GM12892 (cell line): ENCODE measurements around the gene NCBP2.

Source experiments
- DNase-seq: peaks from one replicate; pipeline ENCODE4 v3.0.0; 2011; ENCODE audit not compliant: insufficient read length
- FAIRE-seq: peaks from 2 replicates; lab custom pipeline; 2011; peaks lifted over from hg19 to GRCh38; lab: Jason Lieb, UNC
- POLR2A ChIP-seq: IDR thresholded peaks from 2 replicates; pipeline ENCODE4 v1.6.1; 2011; ENCODE audit warnings: low read depth, low read length, control low read depth
- POLR2AphosphoS5 ChIP-seq: IDR thresholded peaks from 2 replicates; pipeline ENCODE4 v1.6.1; 2011; ENCODE audit warnings: low read depth, low read length, control low read depth
- TAF1 ChIP-seq: IDR thresholded peaks from 2 replicates; pipeline ENCODE4 v1.6.1; 2011; ENCODE audit warnings: low read depth, mild to moderate bottlenecking, control low read depth, low read length, borderline replicate concordance

The NCBP2 gene

DNA sequence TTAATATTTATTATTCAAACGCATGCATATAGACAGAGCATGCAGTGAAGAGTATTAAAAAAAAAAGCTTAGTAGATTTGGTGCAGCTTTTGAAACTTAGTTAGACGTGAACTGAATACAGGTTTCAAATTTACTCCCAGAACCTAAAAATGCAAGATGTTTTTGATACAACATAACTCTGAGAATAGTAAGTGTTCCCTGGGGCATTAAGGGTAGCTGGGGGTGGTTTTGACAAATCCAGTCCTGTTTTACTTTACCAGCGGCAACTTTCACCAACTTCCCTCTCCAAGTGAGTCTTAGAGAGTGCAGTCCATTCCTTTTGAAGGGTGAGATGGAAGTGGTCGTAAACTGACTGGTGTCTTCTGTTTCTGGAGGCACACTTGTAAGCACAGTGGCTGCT lies 11.2 kb downstream of the NCBP2 start:
- TF ChIP-seq POLR2A (no peak), POLR2AphosphoS5 (no peak), TAF1 (no peak)
- no peak for FAIRE-seq
- no peak for DNase-seq

DNA sequence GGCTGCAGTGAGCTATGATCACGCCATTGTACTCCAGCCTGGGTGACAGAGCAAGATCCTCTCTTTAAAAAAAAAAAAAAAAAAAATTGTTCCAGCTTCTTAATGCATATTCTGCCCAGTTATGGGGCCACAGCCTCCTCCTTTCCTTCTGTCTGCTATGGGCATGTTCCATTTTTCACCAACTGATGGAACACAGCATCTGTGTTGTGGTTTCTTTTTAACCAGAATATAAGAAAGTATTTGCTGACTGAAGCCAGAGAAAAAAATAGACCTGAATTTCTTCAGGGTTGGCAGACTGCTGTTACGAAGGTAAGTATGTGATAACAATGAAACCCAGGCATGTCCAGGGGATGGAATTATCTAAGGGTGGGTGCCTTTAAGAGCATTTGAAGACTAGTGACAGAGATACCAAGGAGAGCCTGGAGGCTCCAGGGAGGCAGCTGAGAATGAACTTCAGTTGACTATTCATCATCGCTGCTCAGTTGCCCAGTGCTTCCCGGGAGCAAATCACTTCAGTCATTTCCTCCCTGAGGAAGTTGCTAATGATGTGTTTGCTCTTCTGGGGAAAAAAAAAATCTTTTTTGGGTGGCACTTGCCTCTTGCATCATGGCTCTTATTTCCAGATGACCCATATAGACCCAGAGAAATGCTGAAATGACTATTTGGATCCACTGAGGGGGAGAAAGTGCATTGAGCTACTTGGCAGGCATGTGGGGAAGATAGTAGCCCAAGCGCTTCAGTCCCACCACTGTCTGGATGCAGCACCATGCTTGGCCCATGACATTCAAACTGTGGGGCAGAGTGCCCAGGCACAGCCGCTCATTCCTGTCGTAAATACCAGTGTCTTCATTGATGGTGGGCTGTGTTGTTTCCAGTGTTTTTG lies 14.5 kb downstream of the NCBP2 start:
- TF ChIP-seq POLR2AphosphoS5 (no peak), POLR2A (no peak), TAF1 (no peak)
- FAIRE-seq (no peak), DNase-seq (no peak)

DNA sequence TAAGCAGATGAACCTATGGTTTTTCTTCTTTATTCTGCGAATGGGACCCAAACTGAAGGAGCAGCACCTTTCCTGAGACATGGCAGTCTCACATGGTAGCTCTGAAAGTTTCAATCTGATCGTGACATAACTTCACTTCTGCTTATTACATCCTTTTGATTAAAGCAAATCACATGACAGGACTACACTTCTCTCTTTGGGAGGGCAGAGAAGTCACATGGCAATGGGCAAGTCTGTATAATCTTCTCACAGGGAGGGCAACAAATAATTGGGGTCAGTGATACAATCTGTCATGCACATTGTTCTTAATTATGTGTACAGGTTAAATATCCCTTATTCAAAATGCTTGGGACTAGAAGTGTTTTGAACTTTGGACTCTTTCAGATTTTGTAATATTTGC lies 21.6 kb downstream of the NCBP2 start:
- DNase-seq: no peak
- no peak for TF ChIP-seq POLR2A
- TF ChIP-seq POLR2AphosphoS5: no peak
- no peak for TF ChIP-seq TAF1
- no peak for FAIRE-seq

DNA sequence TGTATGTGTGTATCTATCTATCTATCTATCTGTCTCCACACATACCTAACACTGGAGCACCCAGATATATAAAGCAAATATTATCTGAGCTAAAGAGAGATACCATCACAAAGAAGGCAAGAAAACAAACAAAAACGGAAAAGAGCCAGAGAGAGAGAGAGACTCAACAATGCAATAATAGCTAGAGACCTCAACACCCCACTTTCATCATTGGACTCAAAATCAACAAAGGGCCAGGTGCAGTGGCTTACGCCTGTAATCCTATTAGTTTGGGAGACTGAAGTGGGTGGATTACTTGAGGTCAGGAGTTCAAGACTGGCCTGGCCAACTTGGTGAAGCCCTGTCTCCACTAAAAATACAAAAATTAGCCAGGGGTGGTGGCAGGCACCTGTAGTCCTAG lies 23.4 kb downstream of the NCBP2 start:
- DNase-seq: no peak
- TF ChIP-seq POLR2A (no peak), TAF1 (no peak), POLR2AphosphoS5 (no peak)
- no peak for FAIRE-seq

DNA sequence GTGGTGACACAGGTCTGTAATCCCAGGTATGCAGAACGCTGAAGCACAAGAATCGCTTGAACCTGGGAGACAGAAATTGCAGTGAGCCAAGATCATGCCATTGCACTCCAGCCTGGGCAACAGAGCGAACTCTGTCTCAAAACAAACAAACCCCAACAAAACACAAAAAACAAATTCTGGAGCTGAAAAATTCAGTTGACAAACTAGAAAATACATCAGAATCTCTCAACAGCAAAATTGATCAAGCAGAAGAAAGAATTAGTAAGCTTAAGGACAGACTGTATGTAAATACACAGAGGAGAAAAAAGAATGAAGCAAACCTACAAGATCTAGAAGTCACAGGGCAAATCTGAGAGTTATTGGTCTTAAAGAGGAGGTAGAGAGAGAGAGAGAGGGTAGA lies 25.3 kb downstream of the NCBP2 start:
- FAIRE-seq (no peak), DNase-seq (no peak)
- TF ChIP-seq POLR2AphosphoS5 (no peak), TAF1 (no peak), POLR2A (no peak)

DNA sequence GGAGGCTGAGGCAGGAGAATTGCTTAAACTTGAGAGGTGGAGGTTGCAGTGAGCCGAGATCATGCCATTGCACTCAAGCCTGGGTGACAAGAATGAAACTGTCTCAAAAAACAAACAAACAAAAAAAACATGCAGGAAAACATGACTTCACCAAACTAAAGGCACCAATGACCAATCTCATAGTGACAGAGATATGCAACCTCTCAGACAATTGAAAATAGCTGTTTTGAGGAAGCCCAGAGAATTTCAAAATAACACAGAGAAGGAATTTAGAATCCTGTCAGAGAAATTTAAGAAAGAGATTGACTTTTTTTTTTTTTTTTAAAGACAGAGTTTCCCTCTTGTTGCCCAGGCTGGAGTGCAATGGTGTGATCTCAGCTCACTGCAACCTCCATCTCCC lies 26.1 kb downstream of the NCBP2 start:
- FAIRE-seq: no peak

DNA sequence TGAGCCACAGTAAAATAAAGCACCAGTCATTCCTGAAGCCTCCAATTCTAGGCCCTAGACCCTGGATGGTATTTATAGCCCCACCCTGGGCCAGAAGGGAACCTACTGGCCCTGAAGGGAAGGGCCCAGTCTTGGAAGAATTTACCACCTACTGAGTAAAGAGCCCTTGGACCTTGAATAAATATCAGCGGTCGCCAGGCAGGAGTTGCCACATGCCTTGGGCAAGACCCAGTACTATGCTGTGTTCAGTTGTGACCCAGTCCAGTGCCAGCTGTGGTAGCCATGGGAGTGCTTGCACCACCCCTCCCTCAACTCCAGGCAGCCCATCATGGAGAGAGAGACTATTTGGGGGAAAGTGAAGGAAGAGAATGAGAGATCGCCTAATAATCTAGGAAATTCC lies 27.0 kb downstream of the NCBP2 start:
- TF ChIP-seq POLR2AphosphoS5 (no peak), TAF1 (no peak), POLR2A (no peak)
- FAIRE-seq (no peak), DNase-seq (no peak)

More for the DNA sequence above, 26.1 kb downstream of the NCBP2 start:
- no peak for DNase-seq
- TF ChIP-seq POLR2AphosphoS5: no peak
- no peak for TF ChIP-seq POLR2A
- TF ChIP-seq TAF1: no peak

DNA sequence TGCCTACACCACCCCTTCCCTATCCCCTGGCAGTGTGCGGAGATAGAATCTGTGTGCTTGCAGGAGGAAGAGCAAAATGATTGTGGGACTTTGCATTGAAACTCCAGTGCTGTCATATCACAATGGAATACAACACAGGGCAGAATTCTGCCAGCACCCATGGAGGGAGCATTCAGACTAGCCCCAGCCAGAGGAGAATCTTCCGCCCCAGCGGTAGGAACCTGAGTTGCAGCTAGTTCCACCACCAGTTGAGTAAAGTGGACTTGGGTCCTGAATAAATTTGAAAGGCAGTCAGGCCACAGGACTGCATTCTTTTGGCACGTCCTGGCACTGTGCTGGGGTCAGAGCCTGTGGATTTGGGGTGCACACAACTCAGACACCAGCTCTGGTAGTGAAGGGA lies 27.5 kb downstream of the NCBP2 start:
- DNase-seq (no peak), FAIRE-seq (no peak)
- no peak for TF ChIP-seq TAF1
- TF ChIP-seq POLR2AphosphoS5: no peak
- no peak for TF ChIP-seq POLR2A

DNA sequence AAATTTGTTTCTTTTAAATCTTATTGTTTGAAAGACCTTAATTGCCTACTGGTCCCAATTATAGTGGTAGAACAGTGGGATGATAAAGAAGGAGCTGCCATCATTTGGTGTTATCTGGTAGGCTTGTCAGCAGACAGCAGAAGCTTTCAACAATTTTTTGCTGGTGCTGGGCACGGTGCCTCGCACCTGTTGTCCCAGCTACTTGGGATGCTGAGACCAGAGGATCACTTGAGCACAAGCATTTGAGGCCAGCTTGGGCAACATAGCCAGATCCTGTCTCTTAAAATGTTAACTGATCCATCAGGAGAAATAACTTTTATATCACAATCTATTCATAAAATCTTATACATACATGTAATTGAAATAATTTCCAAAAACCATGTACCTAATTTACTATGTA lies 38.6 kb downstream of the NCBP2 start:
- no peak for TF ChIP-seq POLR2AphosphoS5
- TF ChIP-seq POLR2A: no peak
- TF ChIP-seq TAF1: no peak
- no peak for FAIRE-seq

DNA sequence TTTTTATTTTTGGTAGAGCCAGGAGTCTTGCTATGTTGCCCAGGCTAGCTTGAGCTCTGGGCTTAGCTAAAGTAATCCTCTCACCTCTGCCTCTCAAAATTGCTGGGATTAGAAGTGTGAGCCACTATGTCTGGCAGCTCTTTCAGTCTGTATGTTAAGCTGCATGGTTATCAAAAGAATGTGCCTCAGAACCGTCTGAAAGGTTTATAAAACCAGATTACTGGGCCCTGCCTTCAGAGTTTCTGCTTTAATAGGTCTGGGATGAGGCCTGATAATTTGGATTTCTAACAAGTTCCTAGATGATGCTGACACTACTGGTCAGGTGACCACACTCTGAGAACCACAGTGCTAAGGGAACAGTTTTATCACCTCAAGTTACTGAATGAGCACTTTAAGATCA lies 40.0 kb downstream of the NCBP2 start:
- no peak for TF ChIP-seq POLR2AphosphoS5
- no peak for TF ChIP-seq POLR2A
- TF ChIP-seq TAF1: no peak
- DNase-seq: no peak
- no peak for FAIRE-seq

More for the DNA sequence above, 38.6 kb downstream of the NCBP2 start:
- DNase-seq: no peak

DNA sequence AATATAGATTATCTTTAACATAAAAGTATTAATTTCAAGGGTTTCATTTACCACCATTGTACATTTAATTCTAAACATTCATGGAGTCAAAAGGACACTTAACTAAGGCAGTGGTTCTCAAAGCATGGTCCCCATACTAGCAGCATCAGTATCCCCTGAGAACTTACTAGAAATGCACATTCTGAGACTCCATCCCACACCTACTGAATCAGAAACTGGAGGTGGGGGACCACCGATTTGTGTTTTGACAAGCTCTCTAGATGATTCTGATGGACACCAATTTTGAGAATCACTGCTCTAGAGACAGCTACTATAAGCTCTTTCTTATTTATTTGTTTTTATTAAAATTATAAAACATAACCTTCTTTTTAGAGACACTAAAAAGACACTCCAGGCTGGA lies 40.6 kb downstream of the NCBP2 start:
- FAIRE-seq (no peak), DNase-seq (no peak)
- TF ChIP-seq POLR2AphosphoS5 (no peak), TAF1 (no peak), POLR2A (no peak)

DNA sequence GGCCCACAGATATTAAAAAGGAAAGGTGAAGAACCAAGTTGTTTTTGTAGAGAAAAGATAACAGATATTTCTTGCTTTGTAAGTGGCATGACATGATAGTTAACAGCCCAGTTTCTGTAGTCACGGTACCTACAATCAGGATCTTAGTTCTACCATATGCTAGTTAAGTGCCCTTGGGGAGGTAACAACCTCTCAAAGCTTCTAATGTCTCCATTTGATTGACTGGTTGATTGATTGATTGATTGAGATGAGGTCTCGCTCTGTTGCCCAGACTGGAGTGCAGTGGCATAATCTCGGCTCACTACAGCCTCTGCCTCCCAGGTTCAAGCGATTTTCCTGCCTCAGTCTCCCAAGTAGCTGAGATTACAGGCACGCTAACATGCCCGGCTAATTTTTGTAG lies 46.1 kb downstream of the NCBP2 start:
- FAIRE-seq (no peak), DNase-seq (no peak)
- TF ChIP-seq TAF1 (no peak), POLR2A (no peak), POLR2AphosphoS5 (no peak)
